Esophagus squamous epithelium (tissue), 4 donors: ENCODE results near the gene TMCC3.

Experiments used
- CTCF ChIP-seq, 6 experiments: fragments of 450-650 bp in 4 of 6; fragments of 200-600 bp in 2 of 6; sonication (generic) in 2 of 6; IDR thresholded peaks; one replicate each; pipeline ENCODE4 v1.5.1; 2016 to 2019; ENCODE audit warnings: antibody characterized with exemption in 6 of 6, mild to moderate bottlenecking in 4 of 6, moderate library complexity in 4 of 6
- POLR2A ChIP-seq, 4 donors: fragments of 450-650 bp; IDR thresholded peaks; one replicate each; pipeline ENCODE4 v1.6.1; 2017; ENCODE audit warnings: antibody characterized with exemption in 4 of 4, mild to moderate bottlenecking in 4 of 4, moderate library complexity in 3 of 4

GRCh38 chr12:94534774-94535509 is 115.4 kb downstream of the TMCC3 start:
- TF ChIP-seq CTCF (IDR thresholded peaks at IDR 0.05), result no peak
- TF ChIP-seq POLR2A (IDR thresholded peaks at IDR 0.05), result no peak
